K562 (cell line): Measurements from ENCODE around the gene PPP6R1. TPM values are rescaled to one million over a fixed set of nuclear protein-coding genes. Genes with fewer than 3 reads are reported as not detected.

Source experiments
- ADNP ChIP-seq: fragments of 200-800 bp; sonication (Bioruptor generic); IDR thresholded peaks from 2 replicates; pipeline ENCODE4 v1.6.1; 2016; ENCODE audit warnings: missing genetic modification characterization, missing compliant biosample characterization
- CC2D1A ChIP-seq: fragments of 450-650 bp; IDR thresholded peaks from 2 replicates; pipeline ENCODE4 v1.6.1; 2017; ENCODE audit warnings: mild to moderate bottlenecking
- HMGXB4 ChIP-seq: sonication (generic); formaldehyde crosslinking; IDR thresholded peaks from 2 replicates; pipeline ENCODE4 v1.8.1; 2023; ENCODE audit warnings: mild to moderate bottlenecking, missing genetic modification reagents
- KDM5B ChIP-seq: fragments of 200-600 bp; sonication (generic); IDR thresholded peaks from 2 replicates; pipeline ENCODE4 v1.6.1; 2012; ENCODE audit warnings: low read depth, mild to moderate bottlenecking, moderate library complexity, low read length, control low read depth, inconsistent platforms; ENCODE audit not compliant: insufficient replicate concordance
- MGA ChIP-seq: fragments of 450-650 bp; IDR thresholded peaks from 2 replicates; pipeline ENCODE4 v1.6.1; 2016; ENCODE audit warnings: mild to moderate bottlenecking, moderate library complexity
- NKRF ChIP-seq: fragments of 450-650 bp; IDR thresholded peaks from 2 replicates; pipeline ENCODE4 v1.6.1; 2016; ENCODE audit warnings: borderline replicate concordance
- TRIM28 ChIP-seq: fragments of 450-650 bp; IDR thresholded peaks from 2 replicates; pipeline ENCODE4 v1.6.1; 2017
- VEZF1 ChIP-seq: fragments of 200-800 bp; sonication (Bioruptor generic); IDR thresholded peaks from 2 replicates; pipeline ENCODE4 v1.6.1; 2017; ENCODE audit warnings: missing genetic modification characterization, missing compliant biosample characterization
- polyA plus RNA-seq, 8 experiments: library from polyadenylated mRNA; depleted of rRNA in 4 of 8; stranded (reverse) in 5 of 8; unstranded in 3 of 8; fragments of >200 nt; fragmentation: Nextera tagmentation in 2 of 8; fragmentation: Illumina TruSeq in 1 of 8; extraction: Ambion mirVana in 2 of 8; extraction: Trizol in 1 of 8; gene quantifications; 2 replicates each; pipeline versions ENCODE4 v1.2.1 to v1.2.3, GENCODE V29; 2011 to 2014; ENCODE audit warnings: inconsistent platforms in 1 of 8, missing spikeins in 1 of 8
- total RNA-seq, 7 experiments: library from RNA; depleted of rRNA in 6 of 7; stranded (reverse); fragments of >200 nt in 6 of 7; fragmentation: Illumina TruSeq in 2 of 7; extraction: Trizol in 2 of 7; gene quantifications; 2 replicates each; pipeline versions ENCODE4 v1.2.1 to v1.2.3, GENCODE V29; 2011 to 2021; ENCODE audit warnings: low replicate concordance in 1 of 7

Gene PPP6R1
- total and polyA plus RNA-seq, 9 of the 15 experiments (the other 6 are each of a cell fraction or from before 2014, with no cell fraction given): 0.48 to 135 (median 37.2) TPM

GRCh38 chr19:55257461-55258420, 1.1 kb downstream of the PPP6R1 start (continued):
- TF ChIP-seq MGA (peak; percentile 48; the same call in 1 of the 2 replicates), CC2D1A (no peak), KDM5B (peak; percentile 23), VEZF1 (CRISPR knock-in tag) (peak; percentile 64), NKRF (peak; percentile 92), TRIM28 (peak; percentile 86), ADNP (no peak), HMGXB4 (CRISPR knock-in tag) (no peak)
